Bronchial epithelial cell (primary cell): ENCODE results near the gene DYRK2. TPM values are rescaled to one million over a fixed set of nuclear protein-coding genes. Genes with fewer than 3 reads are reported as not detected.

ENCODE experiments used
- DNase-seq: peaks from one replicate; pipeline ENCODE4 v3.0.0-alpha.2; 2010; ENCODE audit warnings: low read depth
- FAIRE-seq: peaks from 2 replicates; lab custom pipeline; 2011; peaks lifted over from hg19 to GRCh38; lab: Jason Lieb, UNC
- H3K27me3 ChIP-seq: 2 replicates; pipeline ENCODE4 v1.5.1; 2011; ENCODE audit warnings: low read length; ENCODE audit not compliant: control insufficient read depth, insufficient read depth
- H3K36me3 ChIP-seq: 2 replicates; pipeline ENCODE4 v1.5.1; 2011; ENCODE audit warnings: low read length; ENCODE audit not compliant: control insufficient read depth, insufficient read depth
- H3K4me3 ChIP-seq: 2 replicates; pipeline ENCODE4 v1.5.1; 2011; ENCODE audit warnings: mild to moderate bottlenecking, low read depth, low read length, control low read depth
- CTCF ChIP-seq: IDR thresholded peaks from 2 replicates; pipeline ENCODE4 v1.5.1; 2011; ENCODE audit warnings: mild to moderate bottlenecking, moderate library complexity, low read length, control low read depth, inconsistent platforms; ENCODE audit not compliant: insufficient read depth, severe bottlenecking
- total RNA-seq: library from RNA; depleted of rRNA; stranded (reverse); fragments of >200 nt; gene quantifications from 2 replicates; pipeline ENCODE4 v1.2.1, GENCODE V29; 2014

Gene DYRK2
- total RNA-seq, 1 donor from 2014 or later, result 17.6 TPM

DNA sequence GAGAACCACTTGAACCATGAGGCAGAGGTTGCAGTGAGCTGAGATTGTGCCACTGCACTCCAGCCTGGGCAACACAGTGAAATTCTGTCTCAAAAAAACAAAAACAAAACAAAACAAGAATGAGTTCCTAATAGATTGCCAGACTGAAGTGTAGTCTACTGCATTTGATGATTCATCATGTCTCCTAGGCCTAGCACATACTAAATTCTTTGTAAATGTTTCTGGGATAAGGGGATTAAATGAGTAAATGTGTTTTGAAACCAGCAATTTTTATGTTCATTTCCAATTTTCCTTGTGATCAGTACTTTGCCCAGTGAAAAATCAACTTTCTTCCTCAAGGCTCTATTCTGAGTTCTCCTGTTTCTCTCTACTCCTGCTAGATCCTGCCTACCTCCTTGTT lies 2.9 kb upstream of the DYRK2 start:
- Histone ChIP-seq H3K27me3 (no peaks in the 10 kb centered on the region), H3K36me3 (no peaks in the 10 kb centered on the region), H3K4me3 (no peak overlapping the region)
- no peak for TF ChIP-seq CTCF
- DNase-seq (peak; percentile 36), FAIRE-seq (no peak)

GRCh38 chr12:67646775-67647174 lies 1.8 kb upstream of the DYRK2 start:
- Histone ChIP-seq H3K27me3 (no peaks in the 10 kb centered on the region), H3K36me3 (no peaks in the 10 kb centered on the region), H3K4me3 (no peak overlapping the region)
- DNase-seq, result no peak
- FAIRE-seq, result no peak
- no peak for TF ChIP-seq CTCF

- H3K27me3 ChIP-seq, result no peaks in the 10 kb centered on the region
- H3K4me3 ChIP-seq, result peak overlapping the region; percentile 64
- TF ChIP-seq CTCF, result no peak
- DNase-seq (peak; percentile 19), FAIRE-seq (no peak)
- H3K36me3 ChIP-seq, result no peaks in the 10 kb centered on the region
Observed at GRCh38 chr12:67647181-67647798, 1.3 kb upstream of the DYRK2 start.

DNA sequence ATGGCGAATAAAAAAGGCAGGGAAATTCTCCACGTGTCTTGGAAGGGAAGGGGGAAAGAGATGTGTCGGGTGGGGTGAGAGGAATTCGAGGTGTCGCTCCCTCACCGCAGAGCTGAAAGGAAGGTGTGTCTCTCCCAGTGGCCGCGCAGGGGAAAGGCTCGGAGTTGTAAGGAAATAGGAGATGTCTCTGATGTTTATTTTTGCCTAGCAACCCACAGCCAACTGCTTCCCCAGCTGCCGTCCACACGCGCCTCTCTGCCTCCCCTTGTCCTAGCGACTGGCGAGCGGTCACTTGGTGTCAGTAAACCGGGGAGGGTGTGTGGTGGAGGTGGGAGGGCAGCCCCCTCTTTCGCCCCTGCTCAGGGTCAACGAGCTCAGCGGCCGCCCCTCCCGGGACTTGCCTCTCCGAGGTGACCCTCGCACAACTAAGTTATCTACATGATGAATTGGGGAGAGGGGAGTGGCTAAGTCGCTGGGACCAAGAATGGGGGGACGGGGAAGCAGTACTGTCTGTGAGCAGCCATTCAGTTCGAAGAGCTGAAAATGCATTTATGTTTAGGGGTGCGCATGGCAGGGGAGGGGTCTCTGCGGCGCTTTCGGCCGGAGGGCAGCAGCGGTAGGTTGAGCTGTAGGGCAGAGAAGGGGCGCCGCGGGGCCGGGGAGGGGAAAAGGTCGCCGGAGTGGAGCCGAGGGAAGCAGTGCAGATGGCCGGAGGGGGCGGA lies 585 bp upstream of the DYRK2 start:
- peak; percentile 53 for TF ChIP-seq CTCF
- H3K36me3 ChIP-seq, result no peaks in the 10 kb centered on the region
- H3K4me3 ChIP-seq, result peak overlapping the region; percentile 64
- H3K27me3 ChIP-seq, result no peaks in the 10 kb centered on the region
- DNase-seq, result peak; percentile 76
- FAIRE-seq, result no peak

DNA sequence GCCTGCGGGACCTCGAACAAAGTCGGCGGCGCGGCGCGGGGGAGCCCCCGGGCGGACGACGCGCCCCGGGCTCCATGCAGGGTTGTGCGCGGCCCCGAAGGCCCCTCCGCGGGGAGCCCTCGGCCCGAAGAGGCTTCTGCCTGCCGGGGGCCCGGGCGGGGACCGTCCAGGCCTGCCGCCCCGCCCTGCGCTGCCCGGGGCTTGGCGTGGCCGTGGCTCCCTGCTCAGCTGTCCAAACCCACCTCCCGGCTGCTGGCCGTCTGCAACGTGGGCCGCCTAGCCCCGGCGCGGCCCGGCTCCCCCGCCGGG lies 670 bp downstream of the DYRK2 start:
- TF ChIP-seq CTCF, result no peak

More for the DNA sequence above, 670 bp downstream of the DYRK2 start:
- Histone ChIP-seq H3K36me3 (no peaks in the 10 kb centered on the region), H3K27me3 (no peaks in the 10 kb centered on the region), H3K4me3 (peak overlapping the region; percentile 64)
- DNase-seq (no peak), FAIRE-seq (no peak)
